Stomach (tissue), 4 donors: ENCODE results near the gene PRADC1.

ENCODE experiments used
- CTCF ChIP-seq, 7 experiments: fragments of 450-650 bp in 4 of 7; fragments of 200-600 bp in 3 of 7; sonication (generic) in 3 of 7; IDR thresholded peaks; one replicate each; pipeline ENCODE4 v1.5.1; 2016 to 2019; ENCODE audit warnings: antibody characterized with exemption in 7 of 7, control low read depth in 2 of 7, mild to moderate bottlenecking in 1 of 7
- EP300 ChIP-seq: sonication (generic); formaldehyde crosslinking; IDR thresholded peaks from one replicate; pipeline ENCODE4 v1.6.1; 2017; ENCODE audit warnings: antibody characterized with exemption
- POLR2A ChIP-seq, 4 donors: fragments of 450-650 bp; IDR thresholded peaks; one replicate each; pipeline ENCODE4 v1.6.1; 2016; ENCODE audit warnings: antibody characterized with exemption in 4 of 4, control low read depth in 2 of 4, mild to moderate bottlenecking in 1 of 4, moderate library complexity in 1 of 4
- POLR2AphosphoS5 ChIP-seq, 3 donors: sonication (generic); formaldehyde crosslinking; IDR thresholded peaks; one replicate each; pipeline ENCODE4 v1.6.1; 2016; ENCODE audit warnings: antibody characterized with exemption in 3 of 3

DNA sequence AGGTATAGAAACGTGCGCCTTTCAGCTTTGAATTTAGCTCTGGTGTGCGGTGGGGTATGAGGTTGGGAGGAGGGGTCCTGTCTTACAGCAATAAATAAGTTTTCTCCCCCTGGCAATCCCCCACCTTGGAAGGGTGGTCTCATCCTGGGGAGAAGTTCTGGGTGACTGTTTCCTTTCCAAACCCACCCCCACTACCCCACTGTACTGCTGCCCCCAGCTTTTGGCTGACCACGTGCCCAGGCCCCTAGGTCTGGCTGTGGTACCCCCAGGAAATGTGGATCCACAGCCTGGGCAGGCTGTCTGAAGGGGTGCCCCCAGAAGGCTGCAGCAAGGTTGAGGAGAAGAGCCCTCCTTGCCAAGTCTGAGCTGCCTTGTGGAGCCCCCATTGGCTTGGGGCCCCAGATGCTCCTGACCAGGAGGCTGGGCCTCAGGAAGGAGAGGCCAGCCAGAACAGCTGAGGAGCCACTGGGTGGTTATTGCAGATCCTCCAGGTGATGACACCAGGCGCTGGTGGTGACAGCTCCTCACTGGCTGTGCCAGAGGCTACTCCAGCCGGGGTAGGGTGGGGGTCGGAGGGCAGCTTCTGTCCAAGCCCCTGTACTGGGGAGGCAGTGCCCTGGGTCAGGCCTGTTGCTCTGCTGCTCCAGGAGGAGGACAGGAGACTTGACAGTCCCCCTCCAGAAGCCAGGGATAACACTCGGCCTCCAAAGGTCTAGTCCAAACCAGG lies 25.3 kb upstream of the PRADC1 start:
- TF ChIP-seq CTCF (IDR thresholded peaks at IDR 0.05) (no peak), POLR2A (IDR thresholded peaks at IDR 0.05) (no peak), EP300 (no peak), POLR2AphosphoS5 (IDR thresholded peaks at IDR 0.05) (no peak)
